Measurements from ENCODE around the gene SAA1. TPM values are rescaled to one million over a fixed set of nuclear protein-coding genes. Genes with fewer than 3 reads are reported as not detected.

SAA1 gene
- total and polyA plus RNA-seq, 10 of the 15 experiments (the other 5 are each of a cell fraction or from before 2014, with no cell fraction given) = 0.36 to 6.9 TPM; not detected in 8

DNA sequence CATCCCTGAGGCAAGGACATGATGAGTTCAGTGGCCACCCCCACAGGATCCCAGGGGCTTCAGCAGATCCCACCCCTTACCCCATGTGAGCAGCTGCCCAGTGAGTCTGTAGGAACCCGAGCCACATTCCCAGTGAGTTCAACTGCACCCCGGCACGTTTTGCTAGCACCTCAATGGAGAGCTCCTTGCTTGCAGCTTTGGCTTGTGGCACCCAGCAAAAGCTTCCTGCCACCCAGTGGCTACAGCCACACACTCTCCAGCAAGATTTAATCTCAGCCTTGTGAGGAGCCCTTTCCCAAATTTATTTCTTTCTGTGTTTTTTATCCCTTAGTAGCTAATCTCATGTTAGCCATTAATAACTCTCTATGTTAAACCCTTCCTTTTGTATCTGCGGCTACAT, 4.0 kb downstream of the SAA1 start:
- Histone ChIP-seq H3K79me2 (ENCODE audit: control insufficient read depth, insufficient read depth, low read length) (no peaks in the 10 kb centered on the region), H4K20me1 (ENCODE audit: control insufficient read depth, insufficient read depth) (no peaks in the 10 kb centered on the region), H3K4me1 (ENCODE audit: control insufficient read depth, insufficient read depth, low read length) (peaks cover 10% of the 10 kb centered on the region), H3K9ac (ENCODE audit: control insufficient read depth, insufficient read depth, low read length) (no peak overlapping the region), H3K4me2 (ENCODE audit: control insufficient read depth, insufficient read depth) (no peak overlapping the region), H3K9me3 (replicated peaks; ENCODE audit: control insufficient read depth, insufficient read depth, low read length) (no peaks in the 10 kb centered on the region), H3K4me3 (no peak overlapping the region), H3K27me3 (replicated peaks in 1 of 2; ENCODE audit: control insufficient read depth in 2 of 2, insufficient read depth in 2 of 2, low read length in 1 of 2) (no peaks in the 10 kb centered on the region), H2AFZ (ENCODE audit: control insufficient read depth, low read depth, low read length) (no peak overlapping the region), H3K27ac (ENCODE audit: control insufficient read depth, insufficient read depth) (no peak overlapping the region), H3K36me3 (ENCODE audit: control insufficient read depth in 2 of 2, insufficient read depth in 2 of 2, low read length in 1 of 2) (no peaks in the 10 kb centered on the region)
- CTCF ChIA-PET = interaction anchor here (2.0 kb wide), 1 partner anchor 26 kb away, joined by 16 read pairs; no protein-coding TSS in a partner anchor
- no peak for ATAC-seq
- intact Hi-C loops (cut with micrococcal nuclease; ENCODE audit: unreplicated experiment) (no loop called here), in situ Hi-C loops (cut with MboI) (no loop called here)
- TF ChIP-seq JUNB (IDR thresholded peaks at IDR 0.05) (no peak), BHLHE40 (IDR thresholded peaks at IDR 0.05; ENCODE audit: borderline replicate concordance in 1 of 2, low read depth in 2 of 2, low read length in 1 of 2) (no peak), SREBF1 (IDR thresholded peaks at IDR 0.05; ENCODE audit: low read length) (no peak), IKZF2 (IDR thresholded peaks at IDR 0.05) (no peak), ATF7 (IDR thresholded peaks at IDR 0.05; ENCODE audit: low read depth) (no peak), ZSCAN29 (IDR thresholded peaks at IDR 0.05) (no peak)
- TF ChIP-seq, protein P1, sequence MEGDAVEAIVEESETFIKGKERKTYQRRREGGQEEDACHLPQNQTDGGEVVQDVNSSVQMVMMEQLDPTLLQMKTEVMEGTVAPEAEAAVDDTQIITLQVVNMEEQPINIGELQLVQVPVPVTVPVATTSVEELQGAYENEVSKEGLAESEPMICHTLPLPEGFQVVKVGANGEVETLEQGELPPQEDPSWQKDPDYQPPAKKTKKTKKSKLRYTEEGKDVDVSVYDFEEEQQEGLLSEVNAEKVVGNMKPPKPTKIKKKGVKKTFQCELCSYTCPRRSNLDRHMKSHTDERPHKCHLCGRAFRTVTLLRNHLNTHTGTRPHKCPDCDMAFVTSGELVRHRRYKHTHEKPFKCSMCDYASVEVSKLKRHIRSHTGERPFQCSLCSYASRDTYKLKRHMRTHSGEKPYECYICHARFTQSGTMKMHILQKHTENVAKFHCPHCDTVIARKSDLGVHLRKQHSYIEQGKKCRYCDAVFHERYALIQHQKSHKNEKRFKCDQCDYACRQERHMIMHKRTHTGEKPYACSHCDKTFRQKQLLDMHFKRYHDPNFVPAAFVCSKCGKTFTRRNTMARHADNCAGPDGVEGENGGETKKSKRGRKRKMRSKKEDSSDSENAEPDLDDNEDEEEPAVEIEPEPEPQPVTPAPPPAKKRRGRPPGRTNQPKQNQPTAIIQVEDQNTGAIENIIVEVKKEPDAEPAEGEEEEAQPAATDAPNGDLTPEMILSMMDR (IDR thresholded peaks at IDR 0.05 in 2 of 3, conservative IDR thresholded peaks at IDR 0.05 in 1 of 3; ENCODE audit: control insufficient read depth in 2 of 3, extremely low read depth in 1 of 3, insufficient read depth in 1 of 3, low read depth in 3 of 3, low read length in 3 of 3) = peak in 1 of 3 experiments; percentile 23; a peak in 1 of 6 replicates
- TF ChIP-seq, protein P2, sequence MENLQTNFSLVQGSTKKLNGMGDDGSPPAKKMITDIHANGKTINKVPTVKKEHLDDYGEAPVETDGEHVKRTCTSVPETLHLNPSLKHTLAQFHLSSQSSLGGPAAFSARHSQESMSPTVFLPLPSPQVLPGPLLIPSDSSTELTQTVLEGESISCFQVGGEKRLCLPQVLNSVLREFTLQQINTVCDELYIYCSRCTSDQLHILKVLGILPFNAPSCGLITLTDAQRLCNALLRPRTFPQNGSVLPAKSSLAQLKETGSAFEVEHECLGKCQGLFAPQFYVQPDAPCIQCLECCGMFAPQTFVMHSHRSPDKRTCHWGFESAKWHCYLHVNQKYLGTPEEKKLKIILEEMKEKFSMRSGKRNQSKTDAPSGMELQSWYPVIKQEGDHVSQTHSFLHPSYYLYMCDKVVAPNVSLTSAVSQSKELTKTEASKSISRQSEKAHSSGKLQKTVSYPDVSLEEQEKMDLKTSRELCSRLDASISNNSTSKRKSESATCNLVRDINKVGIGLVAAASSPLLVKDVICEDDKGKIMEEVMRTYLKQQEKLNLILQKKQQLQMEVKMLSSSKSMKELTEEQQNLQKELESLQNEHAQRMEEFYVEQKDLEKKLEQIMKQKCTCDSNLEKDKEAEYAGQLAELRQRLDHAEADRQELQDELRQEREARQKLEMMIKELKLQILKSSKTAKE (IDR thresholded peaks at IDR 0.05; ENCODE audit: low read depth, poor library complexity, severe bottlenecking) = no peak
- POLR2A ChIA-PET = no interaction called here
- RAD21 ChIA-PET (ENCODE audit: unreplicated experiment) = interaction anchor here (1.0 kb wide), 1 partner anchor 26 kb away, joined by 3 read pairs; no protein-coding TSS in a partner anchor
- FAIRE-seq = no peak
- SMC1A ChIA-PET (ENCODE audit: uncharacterized antibody, unreplicated experiment) = interaction anchor here (3.2 kb wide), 1 partner anchor 25 kb away, joined by 19 read pairs; no protein-coding TSS in a partner anchor
- no TSS peak for BruUV-seq (replicated peaks)
- 83% methylated on average over 4 of the region's 4 CpGs for WGBS (ENCODE audit: insufficient coverage, insufficient replicate concordance, low lambda C conversion rate, missing lambda C conversion rate)
- DNase-seq (ENCODE audit: low read depth, low spot score) = no peak

All from GM12878 (cell line).